ENCODE results near the gene ZNF709. TPM values are rescaled to one million over a fixed set of nuclear protein-coding genes. Genes with fewer than 3 reads are reported as not detected.
"Not testable (repeated sequence)": the region's sequence is repeated elsewhere in the genome, so short reads cannot be mapped to it uniquely, and the experiment has no call there.

The ZNF709 gene
- total RNA-seq, 1 experiment from 2014 or later, result 0.80 TPM

- DNase-seq (ENCODE audit: low read depth), result no peak
These were observed 31.1 kb downstream of the ZNF709 start for GRCh38 chr19:12453495-12453894.

DNA sequence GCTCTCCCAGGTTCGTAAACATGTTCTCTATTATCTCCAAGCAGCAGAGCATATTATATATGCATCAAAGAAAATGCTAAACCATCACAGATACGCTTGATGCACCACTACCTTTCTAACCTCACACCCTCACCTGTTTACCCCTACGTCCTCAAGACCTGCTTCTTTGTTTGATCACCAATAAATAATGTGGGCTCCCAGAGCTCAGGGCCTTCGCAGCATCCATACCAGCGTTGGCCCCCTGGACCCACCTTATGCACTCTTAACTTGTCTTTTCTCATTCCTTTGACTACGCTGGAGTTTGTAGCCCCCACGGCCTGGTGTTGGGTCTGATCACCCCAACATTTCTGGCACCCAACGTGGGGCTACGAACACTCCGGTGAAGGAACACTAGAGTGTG lies 33.8 kb downstream of the ZNF709 start:
- DNase-seq (ENCODE audit: low read depth), result no peak

DNA sequence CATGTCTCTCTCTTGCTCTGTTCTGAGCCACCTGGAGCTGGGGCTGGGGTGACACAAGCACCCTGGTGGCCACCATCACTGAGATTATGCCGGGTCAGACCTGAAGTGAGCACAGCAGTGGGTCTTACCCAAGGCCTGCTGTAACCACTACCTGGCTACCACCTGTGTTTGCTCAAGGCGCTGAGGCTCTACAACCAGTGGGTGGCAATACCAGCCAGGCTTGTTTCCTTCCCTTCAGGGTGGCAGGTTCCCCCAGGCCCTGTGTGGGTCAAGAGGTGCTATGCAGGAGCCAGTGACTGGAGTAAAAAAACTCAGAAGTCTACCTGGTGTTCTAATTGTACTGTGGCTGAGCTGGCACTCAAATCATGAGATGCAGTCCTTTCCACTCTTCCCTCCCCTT lies 35.8 kb downstream of the ZNF709 start:
- no peak for DNase-seq (ENCODE audit: low read depth)

GRCh38 chr19:12440541-12441316 lies 43.9 kb downstream of the ZNF709 start, which contains the start of gene ZNF443:
TSS of gene ZNF443 (minus strand) at chr19:12441021. CDS start at chr19:12440914, 107 bp downstream.
- DNase-seq (ENCODE audit: low read depth), result peak; percentile 98

DNA sequence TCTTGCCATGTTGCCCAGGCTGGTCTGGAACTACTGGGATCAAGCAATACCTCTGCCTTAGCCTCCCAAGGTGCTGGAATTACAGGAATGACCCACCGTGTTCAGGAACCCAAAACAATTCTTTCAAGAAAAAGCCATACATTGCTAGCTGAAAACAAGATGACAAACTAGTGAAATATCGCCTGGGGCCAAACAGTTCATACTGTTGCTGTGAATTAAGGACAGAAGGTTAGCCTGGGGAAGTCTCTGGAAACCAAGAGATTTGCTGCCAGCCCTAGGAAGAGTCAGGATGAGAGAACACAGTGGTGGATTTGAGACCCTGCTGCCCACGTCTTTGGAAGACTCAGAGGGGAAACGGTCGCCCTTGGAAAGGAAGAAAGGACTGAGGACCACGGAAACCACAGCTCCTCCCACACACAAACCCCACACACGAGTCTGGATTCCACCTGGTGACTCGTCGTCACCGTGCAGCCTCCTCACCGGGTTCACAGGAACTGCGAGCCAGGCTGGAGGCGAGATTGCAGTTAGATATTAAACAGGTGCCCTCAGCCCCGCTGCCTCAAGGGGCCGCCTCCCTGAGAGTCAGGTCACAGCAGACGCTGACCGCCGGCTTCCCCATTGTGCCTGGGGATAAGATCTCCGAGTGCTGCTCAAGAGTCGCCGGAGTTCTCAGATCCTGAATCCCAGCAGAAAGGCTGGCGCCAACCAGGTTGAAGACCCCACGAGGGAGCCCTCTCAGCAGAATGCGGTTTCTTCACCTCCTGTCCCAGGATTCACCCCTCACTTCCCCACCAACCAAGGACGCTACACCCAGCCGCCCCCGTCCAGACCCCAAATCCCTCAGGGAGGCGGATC lies 44.7 kb downstream of the ZNF709 start:
- DNase-seq (ENCODE audit: low read depth), result peak; percentile 26

- not testable (repeated sequence) for DNase-seq (ENCODE audit: low read depth)
These were observed 53.8 kb downstream of the ZNF709 start for GRCh38 chr19:12430726-12431299.

DNA sequence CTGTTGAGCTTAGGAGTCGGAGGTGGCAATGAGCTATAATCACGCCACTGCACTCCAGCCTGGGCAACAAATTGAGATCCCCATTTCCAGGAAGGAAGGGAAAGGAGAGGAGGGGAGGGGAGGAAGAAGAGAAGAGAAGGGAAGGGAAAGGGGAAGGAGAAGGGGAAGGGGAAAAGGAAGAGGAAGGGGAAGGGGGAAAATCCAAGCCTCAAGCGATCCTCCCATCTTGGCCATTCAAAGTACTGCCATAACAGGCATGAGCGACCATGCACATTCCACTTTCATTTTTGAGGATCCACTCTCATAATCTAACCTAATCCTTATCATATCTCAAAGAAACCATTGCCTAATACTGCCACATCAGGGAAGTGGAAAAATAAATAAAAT lies 58.7 kb downstream of the ZNF709 start:
- no peak for DNase-seq (ENCODE audit: low read depth)

GRCh38 chr19:12425236-12425887 lies 59.3 kb downstream of the ZNF709 start:
- DNase-seq (ENCODE audit: low read depth), result no peak

- not testable (repeated sequence) for DNase-seq (ENCODE audit: low read depth)
These were observed 67.3 kb downstream of the ZNF709 start for GRCh38 chr19:12417273-12417672.

- no peak for DNase-seq (ENCODE audit: low read depth)
These were observed 72.7 kb downstream of the ZNF709 start for GRCh38 chr19:12411893-12412292.

Other genes starting within 250 kb of the ZNF709 start
- 5.8 and 8.4 TPM in 2 replicates for gene ZNF44, start 189.9 kb downstream of the ZNF709 start, total RNA-seq (2014; rRNA removed; shearing (Covaris generic))
- gene ZNF563, start 151.2 kb downstream of the ZNF709 start, total RNA-seq (2014; rRNA removed; shearing (Covaris generic)), result 0.91 and 0.95 TPM in 2 replicates
- 0.63 and 1.2 TPM in 2 replicates for gene ZNF442, start 119.1 kb downstream of the ZNF709 start, total RNA-seq (2014; rRNA removed; shearing (Covaris generic))
- 1.9 and 2.0 TPM in 2 replicates for gene ZNF799, start 83.5 kb downstream of the ZNF709 start, total RNA-seq (2014; rRNA removed; shearing (Covaris generic))
- gene ZNF443, start 43.8 kb downstream of the ZNF709 start, total RNA-seq (2014; rRNA removed; shearing (Covaris generic)), result 4.5 and 5.2 TPM in 2 replicates
- 3.1 and 6.5 TPM in 2 replicates for gene ZNF564, start 66.7 kb upstream of the ZNF709 start, total RNA-seq (2014; rRNA removed; shearing (Covaris generic))
- gene ZNF490, start 126.0 kb upstream of the ZNF709 start, total RNA-seq (2014; rRNA removed; shearing (Covaris generic)), result 3.5 and 4.5 TPM in 2 replicates
- 9.0 and 11.9 TPM in 2 replicates for gene ZNF791, start 126.1 kb upstream of the ZNF709 start, total RNA-seq (2014; rRNA removed; shearing (Covaris generic))
- gene MAN2B1, start 181.9 kb upstream of the ZNF709 start, total RNA-seq (2014; rRNA removed; shearing (Covaris generic)), result 18.0 and 20.7 TPM in 2 replicates
- gene WDR83, start 182.0 kb upstream of the ZNF709 start, total RNA-seq (2014; rRNA removed; shearing (Covaris generic)), result 9.0 and 10.6 TPM in 2 replicates
- 105 and 132 TPM in 2 replicates for gene DHPS, start 197.1 kb upstream of the ZNF709 start, total RNA-seq (2014; rRNA removed; shearing (Covaris generic))
- gene GNG14, start 203.2 kb upstream of the ZNF709 start, total RNA-seq (2014; rRNA removed; shearing (Covaris generic)), result not detected in 2 replicates
- gene FBXW9, start 211.8 kb upstream of the ZNF709 start, total RNA-seq (2014; rRNA removed; shearing (Covaris generic)), result 14.2 and 14.6 TPM in 2 replicates
- gene TNPO2, start 239.1 kb upstream of the ZNF709 start, total RNA-seq (2014; rRNA removed; shearing (Covaris generic)), result 18.2 and 24.0 TPM in 2 replicates
- gene TRIR, start 249.9 kb upstream of the ZNF709 start, total RNA-seq (2014; rRNA removed; shearing (Covaris generic)), result 274 and 313 TPM in 2 replicates